Middle frontal gyrus (tissue), 1 donor: ENCODE results near the gene EXOC3L1.

Source experiments
- DNase-seq: peaks from one replicate; pipeline ENCODE4 v3.0.0-alpha.2; 2015; ENCODE audit warnings: low spot score; ENCODE audit errors: extremely low spot score

Gene EXOC3L1

DNA sequence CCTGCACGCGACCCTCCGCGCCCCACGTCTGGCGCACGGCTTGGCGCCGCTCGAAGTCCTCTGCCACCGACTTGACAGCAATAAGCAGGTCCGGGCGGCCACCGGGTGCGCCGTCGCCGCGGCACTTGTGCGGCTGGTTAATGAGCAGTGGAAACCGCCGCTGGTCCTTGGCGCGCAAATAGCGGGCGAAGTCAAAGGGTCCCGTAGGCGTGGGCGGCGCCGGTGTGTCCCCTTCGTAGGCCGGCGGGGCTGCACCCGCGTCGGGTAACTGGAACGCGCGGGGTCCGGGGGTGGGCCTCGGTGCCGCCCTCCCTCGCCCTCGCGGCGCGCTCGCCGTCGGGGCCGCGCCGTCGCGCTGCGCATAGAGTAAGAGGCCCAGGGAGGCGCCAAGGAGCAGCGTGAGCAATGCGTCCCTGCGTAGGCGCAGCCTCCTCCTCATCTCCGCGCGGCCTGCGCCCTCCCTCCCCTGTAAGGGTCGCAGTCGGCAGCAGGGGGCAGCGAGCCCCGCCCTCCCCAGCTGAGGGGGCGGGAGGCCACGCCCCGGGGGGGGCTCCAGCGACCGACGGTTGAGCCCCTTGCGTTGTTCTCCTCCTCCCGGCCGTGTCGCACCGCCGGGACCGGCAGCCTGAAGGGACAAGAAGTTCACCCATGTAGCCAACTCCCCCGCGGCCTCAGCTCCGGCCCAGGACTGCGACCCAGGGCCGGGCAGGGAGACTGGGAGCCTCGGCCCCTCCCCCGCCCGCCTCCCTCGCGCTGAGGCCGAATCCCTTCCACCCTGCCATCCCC lies 39.7 kb downstream of the EXOC3L1 start:
- no peak for DNase-seq

DNA sequence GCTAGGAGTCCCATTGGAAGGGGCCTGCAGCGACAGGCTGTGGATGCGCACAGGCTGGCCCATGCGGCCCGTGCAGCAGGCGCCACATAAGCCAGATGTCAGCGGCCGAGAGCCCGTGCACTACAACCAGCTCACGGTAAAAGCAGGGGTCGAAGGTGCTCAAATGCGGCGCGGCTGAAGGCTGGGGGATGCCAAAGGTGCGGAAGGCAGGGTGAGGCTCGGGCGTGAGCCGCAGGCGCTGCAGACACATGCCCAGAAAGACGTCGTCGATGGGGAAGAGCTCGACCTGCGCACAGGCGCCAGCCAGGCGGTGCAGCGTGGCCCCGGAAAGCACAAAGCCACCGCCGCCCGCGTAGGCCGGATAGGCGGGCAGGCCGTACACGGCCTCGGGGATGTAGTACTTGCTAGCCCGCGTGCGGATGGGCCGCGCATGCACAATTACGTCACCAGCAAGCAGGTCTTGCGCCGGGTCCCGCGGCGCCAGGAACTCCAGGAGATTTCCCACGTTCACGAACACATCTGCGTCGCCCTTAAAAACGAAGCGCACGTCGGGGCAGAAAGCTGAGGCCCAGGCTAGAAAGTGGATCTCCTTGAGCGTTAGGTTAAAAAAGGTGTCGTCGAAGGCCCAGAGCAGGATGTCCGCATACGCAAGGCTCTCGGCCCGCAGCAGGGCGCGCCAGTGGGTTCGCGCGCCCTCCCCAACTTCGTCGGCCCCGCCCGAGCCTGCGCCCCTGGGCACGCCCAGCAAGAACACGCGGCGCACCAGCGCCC lies 40.5 kb downstream of the EXOC3L1 start:
- DNase-seq = no peak

DNA sequence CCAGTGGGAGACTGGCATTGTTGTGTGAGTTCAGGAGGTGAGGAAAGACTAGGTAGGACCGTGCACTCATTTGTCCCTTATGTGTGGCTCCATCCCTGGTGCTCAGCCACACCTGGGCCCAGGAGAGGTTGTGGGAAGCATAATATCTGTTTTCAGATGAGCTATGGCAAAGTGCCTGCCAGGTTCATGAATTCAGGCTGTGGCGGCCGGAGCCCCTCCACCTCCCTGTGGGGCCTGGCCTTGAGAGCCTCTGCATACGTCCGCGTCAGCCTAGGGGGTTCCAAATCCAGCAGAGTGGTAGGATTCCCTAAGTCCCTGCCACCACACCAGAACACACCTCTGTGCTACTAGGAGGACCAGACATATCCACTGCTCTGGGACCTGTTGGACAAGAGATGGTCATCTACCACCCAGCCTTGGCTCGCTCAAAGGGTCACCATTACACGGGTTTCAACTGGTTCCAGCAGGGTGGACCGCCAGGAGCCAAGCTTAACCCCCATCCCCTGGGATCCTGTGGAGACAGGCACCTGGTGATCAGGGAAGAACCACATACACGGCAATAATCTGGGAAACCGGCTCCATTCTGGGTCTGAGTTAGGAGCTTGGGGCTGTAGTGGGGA lies 41.2 kb downstream of the EXOC3L1 start:
- no peak for DNase-seq

DNA sequence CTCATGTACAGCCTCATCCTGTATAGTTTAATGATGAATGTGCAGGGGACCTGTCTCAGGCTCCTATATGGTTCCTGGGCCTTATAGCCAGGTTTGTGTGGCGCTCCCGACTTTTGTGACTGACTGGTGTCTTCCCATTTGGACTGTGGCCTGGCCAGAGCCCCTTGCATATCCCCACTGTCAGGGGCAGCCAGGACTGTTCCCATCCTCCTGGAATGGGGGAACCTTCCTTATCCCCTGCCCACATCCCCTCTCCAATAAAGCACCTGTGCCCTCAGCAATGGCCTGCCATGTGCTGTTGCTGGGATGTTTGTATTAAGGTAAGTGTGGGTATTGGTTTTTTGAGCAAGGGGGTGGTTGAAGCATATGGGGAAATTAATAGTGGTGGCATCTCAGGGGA lies 41.7 kb downstream of the EXOC3L1 start:
- no peak for DNase-seq

DNA sequence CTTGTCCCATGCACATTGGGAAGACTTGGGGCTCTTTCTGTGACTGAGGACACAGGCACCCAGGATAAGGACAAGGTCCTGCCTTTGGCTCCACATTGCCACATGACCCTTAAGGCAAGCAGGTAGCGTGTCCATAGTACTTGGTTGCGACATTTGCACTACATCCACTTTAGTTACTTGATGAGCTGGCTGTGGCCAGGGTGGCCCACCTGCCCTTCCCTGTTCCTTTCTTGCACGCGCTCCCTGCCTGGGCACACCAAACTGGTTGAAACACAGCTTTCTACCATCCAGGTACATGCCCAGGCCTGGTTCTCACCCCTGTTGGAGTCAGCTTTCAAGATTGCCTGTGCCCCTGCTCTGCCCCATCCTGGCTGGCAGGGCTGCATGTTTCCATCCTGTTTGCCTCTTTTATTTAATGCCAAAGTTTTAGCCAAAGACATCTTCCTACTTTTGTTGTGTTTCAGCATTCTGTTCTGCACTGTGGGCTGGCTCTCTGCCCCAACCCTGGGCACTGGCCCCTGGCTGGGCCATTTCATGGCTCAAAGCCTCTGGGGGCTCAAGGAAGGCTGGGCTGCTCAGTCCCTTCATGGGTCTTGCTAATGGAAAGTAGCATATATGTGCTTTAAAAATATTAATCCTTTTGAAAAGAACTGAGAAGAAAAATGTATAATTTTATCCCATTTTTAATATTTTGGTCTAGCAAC lies 42.3 kb downstream of the EXOC3L1 start:
- DNase-seq = no peak

DNA sequence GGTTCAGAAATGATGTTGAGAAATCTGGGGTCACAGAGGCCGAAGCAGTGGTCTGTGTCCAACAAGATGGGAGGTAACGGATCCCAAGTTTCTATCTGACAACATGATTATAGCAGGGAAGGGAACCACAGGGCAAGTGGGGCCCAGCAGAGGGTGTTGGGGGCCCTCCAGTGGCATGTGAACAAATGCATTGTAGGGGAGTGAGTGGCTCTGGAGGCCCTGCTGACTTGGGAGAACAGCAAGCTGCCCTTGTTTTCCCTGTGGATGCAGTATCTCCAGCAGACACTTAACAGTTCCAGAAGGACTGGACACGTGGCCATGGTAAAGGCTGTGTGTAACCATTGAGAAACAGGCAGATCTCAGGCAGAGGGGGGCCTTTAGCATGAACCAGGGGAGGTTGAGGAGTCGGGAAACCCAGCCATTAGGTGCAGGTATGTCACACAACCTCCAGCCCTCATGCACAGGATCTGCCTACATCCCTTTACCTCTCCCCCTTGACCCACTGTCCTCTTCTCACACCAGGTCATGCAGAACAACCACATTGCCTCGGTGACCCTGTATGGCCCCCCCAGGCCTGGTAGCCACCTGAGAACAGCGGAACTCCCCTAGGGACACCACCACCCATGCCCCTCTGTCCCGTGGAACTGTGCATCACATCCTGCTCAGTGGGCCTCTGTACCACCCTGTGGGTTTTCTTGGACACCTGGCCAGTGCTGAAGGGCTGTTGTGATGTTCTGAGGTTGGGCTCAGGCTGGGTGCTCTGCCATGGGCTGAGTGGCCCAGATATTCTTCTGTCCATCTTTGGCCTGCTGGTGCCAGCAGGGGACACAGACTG lies 43.2 kb downstream of the EXOC3L1 start:
- no peak for DNase-seq

DNA sequence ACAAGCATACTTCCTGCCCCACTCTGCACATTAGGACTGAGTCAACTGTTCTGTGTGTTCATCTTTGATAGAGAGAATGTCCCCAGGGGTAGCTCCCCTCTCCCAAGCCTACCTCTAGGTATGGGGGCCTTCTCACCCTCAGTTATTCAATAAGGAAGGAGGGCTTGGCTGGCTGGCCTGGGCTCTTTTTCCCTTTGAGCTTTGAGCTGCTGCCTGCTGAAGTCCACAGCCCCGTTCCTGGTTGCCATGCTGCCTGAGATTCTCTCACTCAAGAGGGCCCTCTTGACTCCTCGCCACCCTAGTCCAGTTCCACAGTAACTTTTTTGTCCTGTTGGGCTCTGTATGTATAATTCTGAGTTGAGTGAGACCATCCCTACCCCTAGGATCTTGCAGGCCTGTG lies 44.2 kb downstream of the EXOC3L1 start:
- no peak for DNase-seq

DNA sequence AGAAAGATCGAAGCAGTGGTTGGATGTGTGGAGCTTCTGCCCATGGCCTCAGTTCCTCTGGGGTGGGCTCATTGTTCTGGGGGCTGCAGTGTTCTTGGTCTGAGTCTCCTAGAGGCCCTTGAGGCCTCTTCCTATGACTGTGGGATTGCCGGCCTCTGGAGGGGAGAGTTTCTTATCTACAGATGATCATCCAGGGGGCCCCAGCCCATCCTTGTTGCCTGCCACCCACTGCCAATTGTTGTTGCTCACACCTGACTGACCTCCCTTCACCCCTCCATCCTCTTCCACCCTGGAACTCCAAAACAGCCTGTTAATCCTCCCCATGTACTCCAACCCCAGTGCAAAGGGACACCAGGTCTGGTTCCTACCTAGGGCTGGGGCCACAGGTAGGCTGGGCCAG lies 45.0 kb downstream of the EXOC3L1 start:
- no peak for DNase-seq

DNA sequence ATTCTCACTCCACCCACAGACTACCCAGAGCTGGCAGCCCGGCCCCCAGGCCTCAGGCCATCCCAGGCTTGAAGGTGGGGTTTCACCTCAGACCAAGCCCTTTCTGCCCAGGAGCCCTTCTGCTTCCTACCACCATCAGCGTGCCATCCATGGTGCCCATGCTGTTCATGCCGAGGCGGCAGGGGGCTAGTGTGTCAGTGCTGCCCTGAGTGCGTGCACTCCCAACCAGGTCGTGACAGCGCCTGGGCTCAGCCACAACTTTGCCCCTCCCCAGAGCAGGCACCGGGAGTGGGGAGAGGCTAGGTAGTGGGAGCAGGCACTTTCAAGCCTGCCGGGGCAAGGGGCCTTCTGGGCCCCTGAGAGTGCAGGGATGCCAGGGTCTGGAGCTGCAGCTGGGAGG lies 47.6 kb downstream of the EXOC3L1 start:
- DNase-seq = no peak

DNA sequence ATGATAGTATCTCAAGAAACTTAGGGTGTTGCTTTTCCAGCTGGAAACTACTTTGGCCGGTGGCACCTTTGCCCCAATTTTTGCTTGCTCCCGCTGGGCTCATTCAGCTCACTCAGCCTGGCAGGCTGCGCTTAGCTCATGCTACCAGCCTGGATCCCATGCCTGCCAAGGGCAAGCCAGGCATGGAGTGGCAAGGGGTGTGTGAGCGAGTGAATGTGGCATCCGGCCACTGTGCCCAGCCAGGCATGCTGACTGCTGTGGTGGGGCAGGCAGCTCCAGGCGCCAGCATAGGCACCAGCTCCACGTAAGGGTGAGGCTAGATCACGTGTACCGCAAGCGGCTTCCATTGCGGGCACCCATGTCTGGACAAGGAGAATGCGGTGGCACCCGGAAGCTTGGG lies 48.5 kb downstream of the EXOC3L1 start:
- DNase-seq = no peak

DNA sequence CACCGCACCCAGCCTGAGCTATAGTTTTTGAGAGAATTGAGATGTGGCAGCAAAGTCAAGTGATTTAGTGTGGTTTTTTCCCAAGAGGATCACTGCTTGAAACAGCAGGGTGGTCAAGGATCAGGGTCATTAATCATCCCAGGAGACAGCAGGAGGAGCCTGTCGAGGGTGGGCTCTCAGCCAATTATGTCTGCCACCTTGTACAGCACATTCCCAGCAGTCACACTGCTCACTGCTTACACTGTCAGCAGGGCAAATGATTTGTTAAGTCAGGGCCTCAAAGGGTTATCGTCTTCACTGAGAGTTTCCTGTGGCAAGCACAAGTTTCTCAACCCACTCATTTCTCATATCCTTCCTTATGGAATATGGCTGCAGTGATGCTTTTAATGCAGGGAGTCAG lies 52.3 kb downstream of the EXOC3L1 start:
- DNase-seq = no peak
